NCI-H774 (cell line): ENCODE data around the gene SRGAP1.
"Not testable (repeated sequence)": the region's sequence is repeated elsewhere in the genome, so short reads cannot be mapped to it uniquely, and the experiment has no call there.

Experiments used
- DNase-seq: peaks from one replicate; lab custom pipeline; 2025; lab: John Stamatoyannopoulos, UW

The SRGAP1 gene

DNA sequence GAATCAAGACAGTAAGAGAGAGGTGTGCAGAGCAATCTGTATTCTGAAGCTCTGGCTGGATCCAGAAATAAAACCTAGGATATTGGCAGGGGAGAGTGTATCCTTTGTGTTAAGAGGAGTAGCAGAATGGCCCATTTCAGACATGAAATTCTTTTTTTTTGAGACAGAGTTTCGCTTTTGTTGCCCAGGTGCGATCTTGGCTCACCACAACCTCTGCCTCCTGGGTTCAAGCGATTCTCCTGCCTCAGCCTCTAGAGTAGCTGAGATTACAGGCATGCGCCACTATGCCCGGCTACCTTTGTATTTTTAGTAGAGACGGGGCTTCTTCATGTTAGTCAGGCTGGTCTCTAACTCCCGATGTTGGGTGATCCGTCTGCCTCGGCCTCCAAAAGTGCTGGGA lies 6.1 kb upstream of the SRGAP1 start:
- DNase-seq: no peak

DNA sequence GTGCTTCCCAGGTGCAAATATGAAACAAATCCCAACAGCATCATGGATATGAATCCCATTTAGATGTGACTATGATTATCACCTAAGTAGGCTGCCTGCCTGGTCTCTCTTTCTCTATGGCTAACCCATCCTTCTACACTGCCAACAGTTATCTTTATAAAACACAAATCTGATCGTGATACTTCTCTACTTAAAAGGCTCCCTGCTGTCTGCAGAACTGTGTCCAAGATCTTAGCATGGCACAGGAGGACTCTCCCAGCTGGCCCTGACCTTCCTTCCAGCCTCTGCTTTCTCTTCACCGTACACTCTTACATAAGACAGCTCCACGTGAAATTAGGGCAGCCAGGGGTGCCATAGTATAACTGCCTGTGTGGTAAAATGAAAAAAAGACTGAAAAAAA lies 3.5 kb upstream of the SRGAP1 start:
- no peak for DNase-seq

DNA sequence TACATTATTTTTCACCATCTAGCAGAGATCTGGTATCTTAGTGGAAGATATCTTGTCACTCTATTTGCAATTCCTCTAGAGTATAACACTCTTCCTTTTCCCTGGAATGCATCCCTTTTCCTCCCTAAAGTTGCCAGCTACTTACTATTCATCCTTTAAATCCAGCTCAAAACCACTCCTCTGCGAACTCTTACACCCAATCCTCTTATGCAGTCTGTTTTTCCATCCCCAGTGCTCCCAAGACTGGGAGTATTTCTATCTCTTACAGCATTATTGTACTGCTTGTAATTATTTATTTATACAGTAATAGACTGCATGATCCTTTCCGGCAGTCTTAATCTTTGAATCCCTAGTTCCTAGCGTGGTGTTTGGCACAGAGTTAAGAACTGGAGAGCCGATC lies 2.9 kb upstream of the SRGAP1 start:
- no peak for DNase-seq

DNA sequence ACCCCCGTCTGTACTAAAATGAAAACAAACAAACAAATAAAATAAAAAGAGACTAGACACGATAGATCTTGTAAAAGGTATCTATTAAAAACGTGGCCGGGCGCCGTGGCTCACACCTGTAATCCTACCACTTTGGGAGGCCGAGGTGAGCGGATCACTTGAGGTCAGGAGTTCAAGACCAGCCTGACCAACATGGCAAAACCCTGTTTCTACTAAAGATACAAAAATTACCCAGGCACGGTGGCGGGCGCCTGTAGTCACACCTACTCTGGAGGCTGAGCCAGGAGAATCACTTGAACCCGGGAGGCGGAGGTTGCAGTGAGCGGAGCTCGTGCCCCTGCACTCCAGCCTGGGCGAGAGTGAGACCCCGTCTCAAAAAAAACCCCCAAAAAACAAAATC lies 1.8 kb upstream of the SRGAP1 start:
- not testable (repeated sequence) for DNase-seq

DNA sequence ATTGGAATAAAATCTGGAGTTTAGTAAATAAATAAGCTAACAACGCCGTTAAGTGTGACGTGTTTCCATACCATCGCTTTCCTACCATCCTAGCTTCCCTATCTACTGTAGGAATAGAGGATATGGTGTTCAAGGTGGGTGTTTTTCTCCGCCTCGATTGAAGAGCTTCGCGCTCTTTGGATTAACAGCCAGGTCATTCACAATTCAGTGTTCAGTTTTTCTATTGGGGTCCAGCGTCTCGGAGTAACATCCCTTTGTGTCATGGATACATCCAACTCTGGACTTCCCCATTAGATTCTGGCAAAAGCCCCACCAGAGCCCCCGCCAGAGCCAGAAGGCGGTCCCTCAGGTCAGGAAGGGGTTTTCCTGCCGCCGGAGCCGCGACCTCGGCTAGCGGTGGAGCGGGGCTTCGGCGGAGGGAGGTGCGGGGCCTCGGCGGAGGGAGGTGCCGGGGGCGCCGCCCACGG lies 1.2 kb upstream of the SRGAP1 start:
- peak; percentile 70 for DNase-seq

DNA sequence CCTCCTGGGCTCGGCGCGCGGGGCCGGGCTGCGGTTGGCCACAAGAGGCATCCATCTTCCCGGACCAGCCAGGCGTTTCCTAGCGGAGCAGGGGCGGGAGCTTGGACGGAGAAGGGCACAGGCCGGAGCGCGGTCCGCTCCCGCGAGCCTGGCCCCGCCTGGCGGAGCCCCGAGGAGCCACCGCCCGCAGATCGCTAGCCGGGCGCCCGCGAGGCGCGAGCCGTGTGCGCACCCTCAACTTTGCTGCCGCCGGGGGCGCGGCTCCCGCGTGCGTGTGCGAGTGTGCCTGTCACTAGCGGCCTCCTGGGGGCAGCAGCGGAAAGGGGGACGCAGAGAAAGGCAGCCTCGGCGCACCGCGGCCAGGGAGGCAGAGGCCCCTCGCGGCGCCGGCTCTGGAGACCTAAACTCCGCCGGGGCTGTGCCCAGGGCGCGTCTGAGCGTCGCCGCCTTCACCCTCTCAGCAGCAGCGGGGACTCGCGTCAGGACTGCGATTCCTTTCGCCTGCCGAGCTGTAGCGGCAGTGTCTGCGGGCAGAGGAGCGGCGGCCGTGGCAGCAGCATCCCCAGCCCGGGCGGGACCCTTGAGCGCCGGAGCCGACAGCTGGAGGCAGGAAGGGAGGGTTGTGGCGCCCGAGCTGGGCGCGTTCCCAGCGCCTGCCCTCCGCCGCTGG lies 644 bp upstream of the SRGAP1 start:
- DNase-seq: peak; percentile 97

DNA sequence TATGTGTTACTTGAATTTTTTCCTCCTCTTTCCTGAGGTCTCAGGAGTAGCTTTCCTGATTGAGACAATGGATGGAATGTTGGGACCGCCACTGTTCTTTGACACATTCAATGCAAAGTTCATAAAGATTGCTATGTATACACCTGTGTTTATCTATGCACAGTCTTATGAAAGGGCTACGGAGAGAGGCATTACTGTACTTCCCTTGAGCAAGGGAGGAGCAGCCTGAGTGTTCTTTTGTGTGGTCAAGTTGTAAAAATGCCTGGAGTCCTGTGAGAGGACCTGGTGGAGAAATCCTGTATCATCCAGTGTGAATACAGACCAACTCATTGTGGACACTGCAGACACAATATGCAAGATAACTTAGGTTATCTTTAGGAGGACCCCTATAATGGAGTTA lies 1.2 kb downstream of the SRGAP1 start:
- no peak for DNase-seq

DNA sequence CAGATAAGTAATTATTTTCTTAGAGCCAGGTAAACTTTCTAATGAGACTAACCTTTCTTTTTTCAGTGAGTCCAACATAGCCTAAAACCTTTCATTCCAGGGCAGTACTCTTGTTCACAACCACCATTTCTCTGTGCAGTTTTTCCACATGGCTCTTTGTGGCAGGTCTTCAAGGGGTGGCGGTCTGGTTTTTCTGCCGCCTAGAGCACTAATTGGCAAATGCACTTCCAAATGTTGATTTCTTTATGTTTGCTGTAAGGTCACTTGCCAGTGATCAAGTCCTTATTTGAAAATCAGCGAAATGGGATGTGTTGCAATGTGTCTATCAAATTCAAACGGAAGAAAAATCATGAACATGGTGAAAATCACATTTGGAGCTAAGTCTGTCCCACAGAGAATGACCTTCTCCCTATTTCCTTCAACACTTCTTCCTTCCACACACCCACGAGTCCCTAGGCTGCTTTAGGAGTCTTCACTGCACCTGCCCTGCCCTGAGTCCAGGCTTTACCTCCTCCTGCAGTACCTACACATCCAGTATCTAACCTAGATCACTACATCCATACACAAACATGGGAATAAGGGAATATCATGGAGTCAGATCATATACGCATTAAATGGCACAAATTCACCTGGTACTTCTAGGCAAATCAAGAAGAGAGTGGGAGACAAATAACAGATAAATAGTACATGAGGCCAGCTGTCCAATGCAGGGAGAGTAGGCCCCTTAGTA lies 1.9 kb downstream of the SRGAP1 start:
- DNase-seq: no peak

DNA sequence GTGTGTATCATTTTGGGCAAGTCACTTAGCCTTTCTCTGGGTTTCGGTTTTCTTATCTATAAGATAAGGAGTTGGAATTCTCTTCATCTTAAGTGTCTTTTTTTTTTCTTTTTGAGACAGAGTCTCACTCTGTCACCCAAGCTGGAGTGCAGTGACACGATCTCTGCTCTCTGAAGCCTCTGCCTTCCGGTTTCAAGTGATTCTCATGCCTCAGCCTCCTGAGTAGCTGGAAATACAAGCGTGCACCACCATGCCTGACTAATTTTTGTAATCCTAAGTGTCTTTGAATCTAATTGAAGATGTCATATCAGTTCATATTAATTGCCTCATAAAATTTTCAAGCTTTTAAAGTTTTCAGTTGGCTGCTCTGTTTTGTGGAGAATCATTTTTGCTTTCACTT lies 4.0 kb downstream of the SRGAP1 start:
- DNase-seq: no peak

DNA sequence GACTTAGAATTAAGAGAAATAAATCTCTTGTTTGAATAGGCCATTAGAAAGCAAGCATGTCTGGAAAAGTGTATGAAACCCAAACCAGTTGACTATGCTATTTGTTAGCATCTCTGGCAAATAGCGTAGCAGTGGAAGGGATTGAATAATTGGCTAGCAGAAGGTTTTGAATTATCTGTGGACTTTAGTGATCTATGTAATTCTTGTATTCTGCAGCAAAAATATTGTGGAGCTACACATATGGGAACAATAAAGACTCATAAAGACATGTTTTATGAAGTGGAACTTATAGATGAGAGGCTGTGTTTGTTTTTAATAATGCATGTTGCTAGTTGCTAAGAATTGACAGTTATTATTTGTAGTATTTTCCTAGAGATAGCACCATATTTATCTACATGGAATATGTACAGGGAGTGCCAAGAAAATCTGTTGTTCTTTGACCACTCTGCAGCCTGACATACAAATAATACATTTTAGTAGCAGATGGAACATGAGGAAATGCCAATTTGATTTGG lies 4.7 kb downstream of the SRGAP1 start:
- DNase-seq: no peak

DNA sequence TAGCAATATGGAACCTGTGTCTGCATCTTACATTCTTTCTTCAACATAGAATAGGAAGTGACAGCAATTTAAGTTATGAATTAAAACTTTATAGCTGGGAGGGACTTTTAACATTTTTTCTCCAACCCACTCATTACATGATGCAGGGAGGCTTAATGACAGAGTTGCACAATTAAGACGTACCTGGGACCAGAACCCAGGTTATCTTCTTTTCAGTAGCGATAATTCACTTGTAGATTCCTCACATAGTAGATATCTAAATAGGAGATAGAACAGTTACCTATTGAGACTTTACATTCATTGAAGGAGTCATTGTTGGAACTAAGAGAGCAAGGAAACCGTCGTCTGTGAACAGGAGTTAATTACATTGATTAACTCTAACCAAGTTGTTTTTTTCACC lies 5.1 kb downstream of the SRGAP1 start:
- DNase-seq: no peak

DNA sequence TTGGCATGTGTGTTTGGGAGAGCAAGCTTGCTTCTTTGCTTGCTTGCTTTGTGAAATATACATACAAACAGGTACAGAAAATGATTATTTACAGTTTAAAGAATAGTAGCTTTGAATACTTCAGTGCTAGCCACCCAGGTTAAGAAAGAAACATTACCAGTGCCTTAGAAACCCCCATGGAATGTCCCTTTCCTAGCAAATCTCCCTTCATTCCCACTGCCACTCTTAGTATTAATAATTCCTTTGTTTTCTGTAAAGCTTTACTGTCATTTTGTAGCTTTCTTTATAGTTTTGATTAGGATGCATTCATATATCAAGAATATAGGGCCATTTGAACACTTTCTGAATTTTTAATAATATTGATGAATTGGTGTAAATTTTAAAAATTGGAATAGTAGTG lies 9.5 kb downstream of the SRGAP1 start:
- DNase-seq: no peak

DNA sequence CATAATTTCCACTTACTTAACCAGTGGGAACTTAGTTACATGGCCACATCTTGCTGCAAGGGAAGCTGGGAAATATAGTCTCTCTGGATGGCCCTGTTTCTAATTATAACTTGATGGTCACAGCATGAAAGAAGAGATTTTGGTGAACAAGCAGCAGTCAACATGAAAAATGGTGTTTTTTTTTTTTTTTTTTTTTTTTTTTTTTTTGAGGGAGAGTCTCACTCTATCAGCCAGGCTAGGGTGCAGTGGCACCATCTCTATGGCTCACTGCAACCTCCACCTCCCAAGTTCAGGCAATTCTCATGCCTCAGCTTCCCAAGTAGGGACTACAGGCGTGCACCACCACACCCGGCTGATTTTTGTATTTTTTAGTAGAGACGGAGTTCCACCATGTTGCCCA lies 10.8 kb downstream of the SRGAP1 start:
- DNase-seq: no peak

DNA sequence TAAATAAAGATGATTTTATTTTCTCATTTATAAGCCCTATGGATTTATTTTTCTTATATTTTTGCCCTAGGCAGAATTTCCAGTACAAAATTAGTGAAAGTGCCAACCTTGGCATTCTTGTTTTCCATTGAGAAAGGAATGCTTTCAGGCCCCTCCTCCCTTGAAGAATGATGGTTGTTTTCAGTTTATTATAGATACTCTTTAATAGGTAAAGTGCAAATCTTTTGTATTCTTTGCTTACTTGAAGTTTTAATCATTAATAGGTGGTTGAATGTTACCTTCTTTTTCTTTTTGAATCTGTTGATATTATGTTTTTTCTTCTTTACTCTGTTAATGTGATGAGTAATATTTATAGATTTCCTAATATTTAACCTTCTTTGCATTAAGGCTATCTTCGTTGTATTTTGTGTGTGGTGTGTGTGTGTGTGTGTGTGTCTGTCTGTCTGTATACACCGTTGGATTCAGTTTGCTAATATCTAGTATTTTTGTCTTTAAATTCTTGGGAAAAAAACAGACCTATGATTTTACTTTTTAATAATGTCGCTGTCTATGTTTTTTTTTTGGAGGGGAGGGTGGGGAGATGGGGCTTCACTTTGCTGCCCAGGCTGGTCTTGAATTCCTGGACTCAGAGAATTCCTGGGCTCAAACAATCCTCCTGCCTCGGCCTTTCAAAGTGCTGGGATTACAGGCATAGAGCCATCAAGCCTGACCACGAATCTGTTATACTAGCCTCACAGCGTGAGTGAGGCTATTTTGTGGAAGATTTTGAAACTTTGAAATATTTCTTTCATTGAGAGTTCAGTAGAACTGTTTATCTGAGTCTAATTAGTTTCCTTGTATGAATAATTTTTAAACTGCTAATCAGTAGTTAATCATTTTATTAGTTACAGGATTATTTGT lies 13.5 kb downstream of the SRGAP1 start:
- DNase-seq: no peak

DNA sequence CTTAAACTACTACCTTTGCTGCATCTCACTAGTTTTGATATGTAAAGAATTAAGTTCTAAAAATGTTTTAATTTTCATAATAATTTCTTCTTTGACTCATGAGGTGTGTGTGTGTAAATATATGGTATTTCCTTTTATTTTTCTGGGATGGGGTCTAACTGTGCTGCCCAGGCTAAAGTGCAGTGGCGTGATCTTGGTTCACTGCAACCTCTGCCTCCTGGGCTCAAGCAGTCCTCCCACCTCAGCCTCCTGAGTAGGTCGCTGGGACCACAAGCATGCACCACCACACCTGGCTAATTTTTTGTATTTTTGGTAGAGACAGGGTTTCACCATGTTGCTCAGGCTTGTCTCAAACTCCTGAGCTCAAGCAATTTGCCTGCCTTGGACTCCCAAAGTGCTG lies 15.4 kb downstream of the SRGAP1 start:
- DNase-seq: not testable (repeated sequence)

DNA sequence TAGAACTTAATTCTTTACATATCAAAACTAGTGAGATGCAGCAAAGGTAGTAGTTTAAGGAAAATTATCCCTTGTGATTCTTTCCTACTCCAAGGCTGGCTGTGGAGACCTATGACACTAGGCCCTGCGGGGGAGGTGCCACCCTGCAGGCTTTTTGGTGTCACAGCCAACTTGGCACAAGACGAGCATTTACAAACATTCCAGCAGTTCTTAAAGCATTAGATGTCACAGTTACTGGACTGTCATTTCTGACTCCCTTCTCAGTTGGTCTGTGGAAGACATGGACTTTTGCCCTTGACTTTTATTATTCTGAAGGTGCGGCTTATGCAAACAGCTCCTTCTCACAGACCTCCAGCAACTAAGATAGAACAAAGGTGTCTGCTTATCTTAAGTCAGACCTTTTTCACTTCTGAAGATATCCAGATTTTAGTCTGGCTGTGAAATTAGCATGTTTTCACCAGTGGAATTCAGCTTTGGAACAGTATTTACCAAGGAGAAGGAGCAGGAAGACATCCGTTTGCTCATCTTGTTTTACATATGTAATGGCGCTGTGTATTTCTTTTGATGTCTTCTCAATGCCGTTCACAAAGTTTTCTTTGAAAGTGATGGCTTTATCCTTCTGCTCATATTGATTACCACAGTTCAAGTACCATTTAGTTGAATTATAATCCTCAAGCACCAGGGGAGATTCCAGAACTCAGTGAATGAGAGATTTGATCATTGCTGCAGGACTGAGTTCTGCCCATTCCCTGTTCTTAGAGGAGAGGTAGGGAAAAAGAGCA lies 17.9 kb downstream of the SRGAP1 start:
- DNase-seq: no peak

DNA sequence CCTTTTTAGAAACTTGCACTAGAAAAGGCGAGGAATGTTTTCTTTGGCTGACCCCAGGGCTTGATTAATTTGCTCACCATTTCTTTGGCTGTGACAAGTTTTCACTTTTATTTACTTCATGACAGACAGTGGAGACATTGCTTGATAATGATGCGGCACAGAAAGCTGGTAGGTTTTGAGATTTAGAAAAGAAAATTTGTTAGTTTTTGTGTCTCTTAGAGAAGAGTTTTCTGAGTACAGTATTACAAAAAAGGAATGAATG lies 18.4 kb downstream of the SRGAP1 start:
- DNase-seq: no peak

DNA sequence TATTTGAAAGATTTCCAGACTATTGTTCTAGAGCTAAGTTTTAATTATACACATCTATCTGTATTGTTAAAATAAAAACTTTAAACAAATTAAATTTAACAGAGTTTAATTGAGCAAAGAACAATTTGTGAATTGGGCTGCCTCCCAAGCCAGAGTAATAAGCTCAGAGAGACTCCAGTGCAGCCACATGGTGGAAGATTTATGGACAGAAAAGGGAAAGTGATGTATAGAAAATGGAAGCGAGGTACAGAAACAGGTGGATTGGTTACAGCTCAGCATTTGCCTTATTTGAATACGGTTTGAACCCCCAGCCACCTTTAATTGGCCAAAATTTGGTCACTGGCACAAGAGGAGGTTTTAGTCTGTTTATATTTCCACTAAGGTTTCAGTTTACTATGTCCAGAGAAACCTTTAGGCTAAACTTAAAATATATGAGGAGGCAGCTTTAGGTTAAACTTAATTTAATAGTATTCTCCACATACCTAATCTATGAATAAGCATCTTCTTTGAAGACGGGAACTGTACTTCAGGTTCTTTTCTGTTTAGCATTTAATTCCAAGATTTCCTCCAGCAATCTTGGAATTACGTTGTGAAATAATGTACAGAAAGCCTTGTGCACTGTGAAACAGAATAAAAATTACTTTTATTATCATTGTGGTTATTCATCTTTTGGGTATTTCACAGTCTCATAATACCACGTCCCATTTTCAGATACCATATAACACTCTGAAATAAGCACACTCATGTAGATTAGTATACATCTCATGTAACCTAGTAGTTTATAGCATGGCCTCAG lies 19.4 kb downstream of the SRGAP1 start:
- DNase-seq: no peak

DNA sequence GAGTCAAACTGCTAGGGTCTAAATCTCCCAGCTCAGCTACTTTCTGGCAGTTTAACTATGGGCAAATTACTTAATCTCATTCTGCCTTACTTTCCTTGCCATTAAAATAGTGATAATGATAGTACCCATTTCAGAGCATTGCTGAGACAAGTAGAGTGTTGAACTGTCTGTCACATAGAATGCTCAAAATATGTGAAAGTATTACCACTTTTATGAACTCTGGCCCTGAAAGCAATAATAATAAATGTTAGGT lies 19.9 kb downstream of the SRGAP1 start:
- DNase-seq: no peak

DNA sequence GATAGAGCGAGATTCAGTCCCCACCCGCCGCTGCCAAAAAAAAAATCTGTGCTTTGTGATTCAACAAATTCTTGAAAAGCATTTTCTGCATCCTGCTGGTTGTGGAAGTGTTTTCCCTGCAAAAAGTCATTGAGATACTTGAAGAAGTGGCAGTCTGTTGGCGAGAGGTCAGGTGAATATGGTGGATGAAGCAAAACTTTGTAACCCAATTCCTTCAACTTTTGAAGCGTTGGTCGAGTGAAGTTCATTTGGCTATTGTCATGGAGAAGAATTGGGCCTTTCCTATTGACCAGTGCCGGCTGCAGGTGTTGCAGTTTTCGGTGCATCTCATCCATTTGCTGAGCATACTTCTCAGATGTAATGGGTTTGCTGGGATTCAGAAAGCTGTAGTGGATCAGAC lies 20.9 kb downstream of the SRGAP1 start:
- no peak for DNase-seq

DNA sequence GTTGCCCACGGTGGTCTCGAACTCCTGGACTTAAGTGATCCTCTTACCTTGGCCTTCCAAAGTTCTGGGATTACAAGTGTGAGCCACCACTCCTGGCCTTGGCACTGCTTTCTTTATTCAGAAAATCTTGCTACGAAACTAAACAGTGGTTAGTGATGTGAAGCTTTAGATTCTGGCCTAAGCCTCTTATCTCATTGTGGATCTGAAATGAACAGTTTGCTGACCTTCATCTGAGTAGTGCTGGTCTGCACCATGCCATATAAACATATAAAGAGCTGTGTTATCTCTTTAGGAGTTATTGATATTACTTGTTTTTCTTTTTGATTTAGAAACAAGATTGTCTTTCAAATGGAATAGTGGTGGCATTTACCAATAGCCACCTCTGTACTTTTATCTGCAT lies 22.6 kb downstream of the SRGAP1 start:
- DNase-seq: no peak

DNA sequence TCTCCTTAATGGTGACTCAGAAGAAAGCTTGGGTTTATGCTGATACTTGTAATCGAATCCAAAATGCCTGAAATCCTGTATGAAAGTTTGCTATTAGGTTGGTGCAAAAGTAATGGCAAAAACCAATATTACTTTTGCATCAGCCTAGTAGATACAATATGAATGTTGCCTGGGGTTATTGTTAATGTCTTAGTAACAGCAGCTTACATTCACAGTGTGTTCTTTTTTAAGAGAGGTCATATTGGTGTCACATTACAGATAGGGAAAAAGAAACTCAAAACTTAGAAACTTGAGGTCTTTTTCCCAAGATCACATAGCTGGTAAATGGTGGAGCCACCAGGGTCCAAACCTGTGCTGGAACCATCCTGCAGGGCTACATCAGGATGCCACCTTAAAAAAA lies 25.2 kb downstream of the SRGAP1 start:
- DNase-seq: no peak
